Progenitor cell of endocrine pancreas (in vitro differentiated cells): ENCODE data around the gene ZMYND8. TPM values are rescaled to one million over a fixed set of nuclear protein-coding genes. Genes with fewer than 3 reads are reported as not detected.

ENCODE experiments used
- DNase-seq: peaks from one replicate; pipeline ENCODE4 v3.0.0; 2021; ENCODE audit warnings: low spot score; ENCODE audit not compliant: unreplicated experiment
- H3K27ac Mint-ChIP-seq: 2 replicates; pipeline ENCODE4 v1.8.0; 2021; ENCODE audit warnings: mild to moderate bottlenecking, moderate library complexity, mixed read lengths
- H3K27me3 Mint-ChIP-seq: 2 replicates; pipeline ENCODE4 v1.8.0; 2021; ENCODE audit warnings: mixed read lengths
- H3K36me3 Mint-ChIP-seq: 2 replicates; pipeline ENCODE4 v1.8.0; 2022; ENCODE audit warnings: mixed read lengths; ENCODE audit not compliant: insufficient read depth
- H3K4me1 Mint-ChIP-seq: 2 replicates; pipeline ENCODE4 v1.8.0; 2021; ENCODE audit warnings: low read depth, mixed read lengths
- H3K4me3 Mint-ChIP-seq: 2 replicates; pipeline ENCODE4 v1.8.0; 2021; ENCODE audit warnings: low read depth, mild to moderate bottlenecking, moderate library complexity, mixed read lengths
- H3K9me3 Mint-ChIP-seq: 2 replicates; pipeline ENCODE4 v1.8.0; 2021; ENCODE audit warnings: low read depth, mixed read lengths
- CTCF ChIP-seq: fragments of 200-600 bp; sonication (generic); IDR thresholded peaks from one replicate; pipeline ENCODE4 v1.5.0; 2021; ENCODE audit warnings: antibody characterized with exemption, mild to moderate bottlenecking; ENCODE audit not compliant: unreplicated experiment
- total RNA-seq: library from RNA; stranded (reverse); gene quantifications from 2 replicates; pipeline ENCODE4 v1.2.1, GENCODE V29; 2021

The ZMYND8 gene
- total RNA-seq, 1 donor from 2014 or later = 102 TPM

- Mint-ChIP-seq H3K9me3 (no peaks in the 10 kb centered on the region), H3K4me3 (no peak overlapping the region), H3K27ac (peak overlapping the region; percentile 81), H3K27me3 (no peaks in the 10 kb centered on the region), H3K36me3 (peaks cover 31% of the 10 kb centered on the region), H3K4me1 (peaks cover 5% of the 10 kb centered on the region)
- peak; percentile 91 for TF ChIP-seq CTCF
- DNase-seq = peak; percentile 39
These were observed 83.5 kb downstream of the ZMYND8 start for GRCh38 chr20:47272893-47273590.

- H3K27ac Mint-ChIP-seq = peak overlapping the region; percentile 71
- no peak for TF ChIP-seq CTCF
- H3K36me3 Mint-ChIP-seq = peaks cover 30% of the 10 kb centered on the region
- no peaks in the 10 kb centered on the region for H3K9me3 Mint-ChIP-seq
- H3K27me3 Mint-ChIP-seq = no peaks in the 10 kb centered on the region
- no peak overlapping the region for H3K4me3 Mint-ChIP-seq
- H3K4me1 Mint-ChIP-seq = peaks cover 5% of the 10 kb centered on the region
- DNase-seq = no peak
These were observed 85.4 kb downstream of the ZMYND8 start for GRCh38 chr20:47271046-47271615.

- H3K27me3 Mint-ChIP-seq = no peaks in the 10 kb centered on the region
- H3K27ac Mint-ChIP-seq = peak overlapping the region; percentile 73
- no peaks in the 10 kb centered on the region for H3K9me3 Mint-ChIP-seq
- no peak for TF ChIP-seq CTCF
- H3K36me3 Mint-ChIP-seq = peaks cover 27% of the 10 kb centered on the region
- H3K4me1 Mint-ChIP-seq = peaks cover 4% of the 10 kb centered on the region
- DNase-seq = no peak
- no peak overlapping the region for H3K4me3 Mint-ChIP-seq
These were observed 87.0 kb downstream of the ZMYND8 start for GRCh38 chr20:47269309-47270165.

GRCh38 chr20:47267621-47268020 is 88.9 kb downstream of the ZMYND8 start:
- no peak for DNase-seq
- Mint-ChIP-seq H3K27me3 (no peaks in the 10 kb centered on the region), H3K4me3 (no peak overlapping the region), H3K27ac (peak overlapping the region; percentile 19), H3K4me1 (no peaks in the 10 kb centered on the region), H3K9me3 (no peaks in the 10 kb centered on the region), H3K36me3 (peaks cover 20% of the 10 kb centered on the region)
- no peak for TF ChIP-seq CTCF

- no peaks in the 10 kb centered on the region for H3K4me1 Mint-ChIP-seq
- no peaks in the 10 kb centered on the region for H3K27me3 Mint-ChIP-seq
- H3K36me3 Mint-ChIP-seq = peaks cover 23% of the 10 kb centered on the region
- TF ChIP-seq CTCF = no peak
- no peak overlapping the region for H3K27ac Mint-ChIP-seq
- DNase-seq = no peak
- H3K9me3 Mint-ChIP-seq = no peaks in the 10 kb centered on the region
- no peak overlapping the region for H3K4me3 Mint-ChIP-seq
These were observed 89.5 kb downstream of the ZMYND8 start for GRCh38 chr20:47266847-47267515.
